GM20431 (cell line): ENCODE results near the gene ALPK1.
"Not testable (repeated sequence)": the region's sequence is repeated elsewhere in the genome, so short reads cannot be mapped to it uniquely, and the experiment has no call there.

ENCODE experiments used
- in situ Hi-C: fragments of 300-500 bp; cut with MseI, MboI; formaldehyde crosslinking; loops from one replicate; pipeline ENCODE4 v1.15.0; 2020; ENCODE audit warnings: low sequenced_read_pairs; ENCODE audit not compliant: unreplicated experiment

Gene ALPK1

DNA sequence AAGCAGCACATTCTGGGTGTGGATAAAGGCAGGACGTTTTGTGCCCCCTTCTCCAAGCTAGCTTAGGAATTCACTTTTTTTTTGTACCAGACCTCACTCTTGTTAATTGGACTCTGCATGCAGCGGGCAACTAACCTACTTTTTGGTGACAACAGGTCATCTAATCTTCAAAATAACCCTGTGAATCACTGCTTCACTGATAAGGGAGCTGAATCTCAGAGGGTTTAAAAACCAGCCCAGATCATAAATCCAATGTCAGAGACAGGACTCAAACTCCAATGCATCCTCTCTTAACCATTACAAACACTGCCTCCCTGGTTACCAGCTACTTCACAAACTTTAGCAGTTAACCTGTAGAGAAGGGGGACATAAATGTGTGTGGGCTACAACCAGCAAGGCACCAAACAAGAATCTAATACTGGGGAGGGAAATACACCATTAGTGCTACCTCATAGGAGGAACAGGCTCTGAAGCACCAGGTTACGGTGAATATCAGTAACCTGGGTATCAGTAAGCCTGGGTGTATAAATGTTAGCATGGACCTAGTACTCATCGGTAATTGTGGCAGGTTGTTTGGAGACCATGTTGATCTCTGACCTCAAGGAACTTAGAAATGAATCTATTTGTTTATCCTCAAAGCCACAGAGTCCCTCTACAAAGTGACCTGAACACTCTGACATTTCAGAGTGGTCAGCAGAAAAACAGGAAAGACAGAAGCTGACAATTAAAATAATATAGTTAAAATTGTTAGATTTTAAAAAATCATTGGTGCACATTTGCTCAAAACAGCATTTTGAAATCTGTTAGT lies 14.1 kb upstream of the ALPK1 start:
- in situ Hi-C loops, result no loop called here

DNA sequence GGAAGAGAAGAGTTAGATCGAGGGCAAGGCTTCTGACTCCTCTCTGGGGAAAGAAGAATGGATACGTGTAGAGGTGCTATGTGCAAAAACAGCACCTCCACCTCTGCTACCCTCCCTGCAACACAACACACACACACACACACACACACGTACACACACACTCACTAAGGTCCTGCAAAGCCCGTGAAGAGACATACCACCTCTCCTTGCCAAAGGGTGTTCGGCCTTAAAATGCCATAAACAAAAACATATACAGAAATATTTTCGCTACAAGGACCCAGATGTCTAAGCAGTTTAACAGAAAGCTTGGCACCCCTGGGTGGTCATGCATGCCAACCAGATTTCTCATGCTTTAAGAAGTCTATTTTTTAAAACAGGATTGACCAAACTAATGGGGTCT lies 13.0 kb upstream of the ALPK1 start:
- in situ Hi-C loops, result no loop called here

DNA sequence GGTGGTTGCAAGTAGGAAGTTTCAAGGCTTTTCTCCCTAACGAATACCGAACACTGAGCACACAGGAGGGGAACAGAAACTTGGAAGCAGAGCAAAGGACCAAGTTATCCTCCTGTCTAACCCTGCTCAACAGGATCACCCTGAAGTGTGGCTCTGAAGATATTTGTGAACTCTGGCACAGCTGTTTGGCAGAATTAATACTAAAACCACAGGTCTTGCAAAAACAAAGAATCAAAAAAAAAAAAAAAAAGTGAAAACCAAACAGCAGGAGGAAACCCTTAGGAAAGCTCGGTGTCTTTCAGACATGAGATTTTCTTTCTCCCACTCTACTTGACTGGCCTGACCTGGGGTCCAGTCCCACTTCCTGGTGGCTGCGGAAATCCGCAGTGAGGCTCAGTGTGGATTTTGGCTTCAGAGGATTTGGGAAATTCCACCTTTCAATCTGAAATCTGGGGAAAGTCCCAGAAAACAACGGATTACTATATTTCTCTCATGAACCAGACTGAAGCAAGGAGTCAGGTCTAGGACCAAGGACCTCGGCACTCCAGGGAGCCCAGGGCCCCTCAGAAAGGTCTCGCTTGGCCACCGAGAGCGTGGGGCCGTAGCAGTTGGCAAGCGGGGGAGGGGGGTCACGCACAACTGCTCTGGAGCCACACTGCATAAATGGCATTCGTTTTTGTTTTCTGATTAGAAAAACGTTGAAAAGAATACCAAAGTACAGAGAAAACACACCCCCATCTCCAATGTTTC lies 12.3 kb upstream of the ALPK1 start:
- in situ Hi-C loops, result no loop called here

DNA sequence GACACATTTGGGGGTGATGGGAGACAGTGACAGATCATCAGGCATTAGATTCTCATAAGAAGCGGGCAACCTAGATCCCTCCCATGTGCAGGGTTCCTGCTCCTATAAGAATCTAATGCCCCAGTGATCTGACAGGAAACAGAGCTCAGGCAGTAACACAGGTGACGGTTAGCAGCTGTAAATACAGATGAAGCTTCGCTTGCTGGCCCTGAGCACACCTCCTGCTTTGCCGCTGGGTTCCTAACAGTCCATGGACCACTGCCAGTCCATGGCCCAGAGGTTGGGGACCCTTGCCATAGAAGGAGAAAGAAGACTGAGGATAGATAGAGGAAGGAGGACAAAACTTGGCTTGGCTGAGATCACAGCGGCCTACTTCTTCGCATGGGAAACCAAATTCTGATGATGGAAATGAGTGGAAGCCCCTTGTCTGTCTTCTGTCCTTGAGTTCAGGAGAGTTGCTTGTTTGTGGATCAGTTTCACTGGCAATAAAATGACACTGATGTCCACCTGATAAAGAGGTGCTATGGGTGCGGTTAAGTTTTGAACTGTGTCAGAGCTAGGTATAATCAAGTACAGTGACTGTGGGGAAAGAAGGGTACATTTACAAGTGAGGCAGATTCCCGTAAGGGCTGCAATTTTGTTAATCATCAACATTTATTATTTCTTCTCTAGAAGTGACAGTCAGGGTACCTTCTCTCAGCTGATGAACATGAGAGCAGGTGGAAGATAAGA lies 9.7 kb upstream of the ALPK1 start:
- in situ Hi-C loops, result no loop called here

DNA sequence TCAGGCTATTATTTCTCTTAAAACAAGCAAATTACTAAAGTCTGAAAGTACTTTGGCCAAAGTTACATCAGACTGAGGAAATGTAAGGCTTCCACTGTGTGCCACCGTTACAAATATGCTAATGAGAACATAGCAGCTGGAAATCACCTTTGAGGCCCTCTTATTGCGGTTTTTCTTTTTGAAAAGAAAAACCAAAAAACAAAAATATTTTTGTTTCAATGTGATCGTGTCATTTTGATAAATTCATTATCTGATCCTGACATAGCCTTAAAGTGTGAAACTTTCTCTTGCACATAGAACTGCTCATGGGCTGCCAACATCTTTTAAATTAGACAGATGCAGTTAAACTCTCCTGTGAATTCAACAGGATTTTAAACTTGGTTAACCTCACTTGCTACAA lies 8.7 kb upstream of the ALPK1 start:
- in situ Hi-C loops, result no loop called here

DNA sequence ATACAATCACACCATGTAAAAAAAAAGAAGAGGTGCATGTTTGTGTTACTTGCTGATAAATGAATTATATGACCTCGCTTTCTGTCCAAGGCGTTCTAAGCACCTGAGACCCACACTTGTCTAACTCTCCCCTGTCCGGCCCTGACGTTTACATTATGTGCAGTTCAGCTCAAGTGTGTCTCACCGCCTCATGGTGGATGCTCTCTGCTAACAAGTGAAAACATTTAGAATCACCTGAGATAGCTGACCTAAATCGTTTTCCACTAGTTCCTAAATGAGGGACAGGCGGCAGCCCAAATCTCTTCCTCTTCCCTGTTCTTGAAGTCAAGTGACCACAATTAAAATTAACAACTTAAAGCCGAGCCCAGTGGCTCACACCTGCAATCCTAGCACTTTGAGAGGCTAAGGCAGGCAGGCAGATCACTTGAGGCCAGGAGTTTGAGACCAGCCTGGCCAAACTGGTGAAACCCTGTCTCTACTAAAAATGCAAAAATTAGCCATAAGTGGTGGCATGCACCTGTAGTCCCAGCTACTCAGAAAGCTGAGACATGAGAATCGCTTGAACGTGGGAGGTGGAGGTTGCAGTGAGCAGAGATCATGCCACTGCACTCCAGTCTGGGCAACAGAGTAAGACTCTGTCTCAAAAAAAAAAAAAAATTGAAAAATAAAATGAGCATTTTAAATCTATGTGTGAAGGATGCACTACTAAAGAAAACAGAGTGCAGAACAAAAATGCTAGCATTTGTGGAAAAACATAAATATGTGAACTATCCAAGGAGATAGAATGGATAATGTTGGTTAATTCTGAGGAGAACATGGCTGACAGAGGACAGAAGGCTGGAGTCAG lies 7.5 kb upstream of the ALPK1 start:
- in situ Hi-C loops, result no loop called here

DNA sequence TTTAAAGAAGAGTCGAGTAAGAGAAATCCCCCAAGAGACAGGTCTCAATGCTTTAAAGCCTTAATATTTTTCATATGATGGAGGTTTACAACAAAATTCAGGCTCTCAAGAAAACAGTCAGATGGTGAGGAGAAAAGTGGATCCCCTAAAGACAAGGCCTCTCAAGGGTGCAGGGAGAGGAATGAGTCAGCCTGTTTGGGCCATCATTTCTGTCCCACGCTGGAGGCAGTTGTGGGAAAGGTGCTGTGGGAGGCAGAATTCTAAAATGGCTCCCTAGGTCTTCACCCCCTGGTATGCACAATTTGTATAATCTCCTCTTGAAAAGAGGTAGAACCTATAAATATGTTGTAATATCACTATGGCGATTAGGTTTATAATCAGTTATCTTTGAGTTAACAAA lies 6.8 kb upstream of the ALPK1 start:
- in situ Hi-C loops, result no loop called here

DNA sequence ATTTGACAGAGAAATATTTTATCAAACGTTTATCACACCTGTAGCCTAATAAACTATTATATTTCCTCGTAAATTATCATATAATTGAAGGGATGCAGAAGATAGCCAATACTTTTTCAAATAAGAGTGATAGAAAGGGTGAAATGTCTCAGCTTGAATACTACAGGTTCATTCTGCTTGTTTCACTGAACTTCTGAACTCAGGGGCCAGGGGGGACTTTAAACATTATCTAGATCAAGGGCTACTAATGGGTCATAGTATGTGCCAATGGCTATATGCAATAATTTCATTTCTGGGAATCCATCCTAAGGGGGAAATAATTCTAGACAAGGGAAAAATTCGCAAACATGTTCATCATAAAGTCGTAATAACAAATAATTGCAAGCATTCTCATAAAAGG lies 2.6 kb downstream of the ALPK1 start:
- in situ Hi-C loops, result no loop called here

DNA sequence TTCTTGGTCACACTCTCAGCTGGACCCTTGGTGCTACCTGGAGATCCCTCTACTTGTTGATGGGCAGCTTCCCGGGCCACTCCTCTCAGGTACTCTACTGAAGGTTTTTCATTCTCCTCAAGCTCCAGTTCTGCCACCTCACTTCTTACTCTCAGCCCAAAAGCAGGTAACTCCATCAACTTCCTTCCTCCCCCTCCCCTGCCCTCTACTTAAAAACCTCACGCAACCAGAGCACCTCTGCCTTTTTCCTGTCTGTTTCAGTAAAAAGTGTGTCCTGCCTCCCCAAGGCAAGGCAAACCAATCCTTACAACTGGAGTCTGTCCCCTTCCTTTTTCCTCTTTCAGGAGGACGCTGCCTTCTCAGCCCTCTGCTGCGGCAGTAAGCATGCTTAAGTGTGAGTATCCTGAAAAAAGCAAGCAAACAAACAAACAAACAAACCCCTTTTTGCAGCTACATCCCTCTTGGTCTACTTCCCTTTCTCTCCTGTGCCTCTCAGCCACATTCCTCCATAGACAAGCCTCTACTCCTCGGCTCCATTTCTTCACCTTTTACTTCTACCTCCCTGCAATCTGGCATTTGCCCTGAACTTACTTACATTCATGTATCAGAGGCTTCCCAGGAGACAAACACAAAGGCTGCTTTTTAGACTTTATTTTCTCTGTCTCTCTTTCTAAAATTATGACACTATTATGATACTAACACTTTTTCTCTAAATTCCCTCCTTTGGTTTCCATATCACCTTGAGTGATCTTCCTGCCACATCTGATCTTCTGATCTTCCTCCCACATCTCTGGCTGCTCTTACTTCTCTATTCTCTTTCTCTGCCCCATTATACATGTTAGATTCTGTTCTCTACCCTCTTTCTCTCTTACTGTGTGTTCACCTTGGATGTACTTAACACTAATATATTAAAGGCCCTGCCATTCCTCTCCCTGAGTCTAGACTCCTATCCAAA lies 5.4 kb downstream of the ALPK1 start:
- in situ Hi-C loops, result no loop called here

DNA sequence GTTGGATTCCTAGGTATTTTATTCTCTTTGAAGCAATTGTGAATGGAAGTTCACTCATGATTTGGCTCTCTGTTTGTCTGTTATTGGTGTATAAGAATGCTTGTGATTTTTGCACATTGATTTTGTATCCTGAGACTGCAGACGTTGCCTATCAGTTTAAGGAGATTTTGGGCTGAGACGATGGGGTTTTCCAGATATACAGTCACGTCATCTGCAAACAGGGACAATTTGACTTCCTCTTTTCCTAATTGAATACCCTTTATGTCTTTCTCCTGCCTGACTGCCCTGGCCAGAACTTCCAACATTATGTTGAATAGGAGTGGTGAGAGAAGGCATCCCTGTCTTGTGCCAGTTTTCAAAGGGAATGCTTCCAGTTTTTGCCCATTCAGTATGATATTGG lies 8.3 kb downstream of the ALPK1 start:
- in situ Hi-C loops, result not testable (repeated sequence)

DNA sequence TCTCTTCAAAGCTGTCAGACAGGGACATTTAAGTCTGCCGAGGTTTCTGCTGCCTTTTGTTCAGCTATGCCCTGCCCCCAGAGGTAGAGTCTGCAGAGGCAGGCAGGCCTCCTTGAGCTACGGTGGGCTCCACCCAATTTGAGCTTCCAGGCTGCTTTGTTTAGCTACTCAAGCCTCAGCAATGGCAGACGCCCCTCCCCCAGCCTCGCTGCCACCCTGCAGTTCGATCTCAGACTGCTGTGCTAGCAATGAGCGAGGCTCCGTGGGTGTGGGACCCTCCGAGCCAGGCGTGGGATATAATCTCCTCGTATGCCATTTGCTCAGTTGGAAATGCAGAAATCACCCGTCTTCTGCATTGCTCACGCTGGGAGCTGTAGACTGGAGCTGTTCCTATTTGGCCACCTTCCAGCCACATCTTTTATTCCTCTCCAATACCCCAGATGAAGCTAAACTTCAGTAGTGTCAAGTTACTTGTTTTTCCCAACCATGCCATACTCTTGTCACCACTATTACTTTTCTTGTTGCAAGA lies 12.2 kb downstream of the ALPK1 start:
- in situ Hi-C loops, result not testable (repeated sequence)

DNA sequence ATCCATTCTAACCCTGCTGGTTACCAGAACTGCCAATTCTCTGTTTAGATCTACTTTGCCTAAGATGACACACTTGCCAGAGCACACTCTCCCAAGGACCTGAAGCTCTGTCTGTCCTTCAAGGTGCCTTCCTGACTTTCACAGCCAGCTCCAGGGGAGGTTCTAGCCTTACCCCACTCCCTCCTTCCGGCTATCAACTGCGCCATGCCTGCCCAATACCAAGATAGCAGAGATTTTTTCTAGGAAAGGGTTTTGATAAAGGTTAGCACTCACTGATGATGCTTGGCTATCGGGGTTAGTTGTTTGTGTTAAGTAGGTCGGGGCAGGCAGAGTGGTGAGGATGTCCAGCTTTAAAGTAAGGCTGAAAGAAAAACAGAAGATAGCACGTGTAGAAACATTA lies 14.3 kb downstream of the ALPK1 start:
- in situ Hi-C loops, result no loop called here

DNA sequence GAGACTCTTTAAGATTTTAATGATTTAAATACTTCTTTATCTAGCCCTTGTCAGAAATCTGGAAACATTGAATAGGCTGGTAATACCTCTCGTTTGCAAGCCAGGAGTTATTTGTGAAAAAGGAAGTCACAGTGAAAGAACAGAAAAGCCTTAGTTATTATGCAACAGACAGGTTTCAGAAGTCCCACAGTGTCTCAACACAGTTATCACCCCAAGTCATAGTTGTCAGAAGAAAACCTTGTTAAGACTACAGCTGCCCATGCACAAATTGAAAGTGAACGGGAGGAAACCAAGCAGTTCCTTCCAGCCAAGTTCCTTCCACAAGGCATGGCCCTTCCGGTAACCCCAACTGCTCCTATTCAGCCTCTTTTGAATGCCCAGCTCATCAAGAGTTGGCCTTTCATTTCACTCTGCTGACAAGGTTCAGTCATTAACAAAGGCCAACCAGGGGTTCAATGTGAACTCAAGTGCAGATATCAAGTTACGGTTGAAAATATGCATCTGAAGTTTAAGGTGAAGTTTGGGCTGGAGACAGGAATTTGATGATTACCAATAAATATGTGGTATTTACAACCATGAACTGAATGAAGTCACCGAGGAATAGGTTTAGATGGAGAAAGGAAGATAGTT lies 15.6 kb downstream of the ALPK1 start:
- in situ Hi-C loops, result no loop called here

DNA sequence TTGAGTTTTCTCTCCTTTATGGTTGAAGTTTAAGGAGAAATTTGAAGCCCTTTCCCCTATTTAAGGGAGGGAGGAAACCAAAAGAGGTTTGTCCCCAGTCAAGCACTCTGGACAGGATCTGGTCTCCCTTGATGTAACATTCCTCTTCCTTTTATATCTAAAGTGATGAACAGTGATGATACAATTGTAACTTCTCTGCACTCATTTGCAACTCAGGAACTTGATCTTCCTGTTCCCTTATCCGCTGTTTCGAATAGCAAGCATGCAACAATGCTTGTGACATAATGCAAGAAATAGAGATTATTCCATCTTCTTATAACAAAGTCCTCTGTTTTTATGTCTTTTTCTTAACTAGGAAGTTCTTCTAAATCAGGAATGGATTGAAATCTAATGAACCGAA lies 18.3 kb downstream of the ALPK1 start:
- in situ Hi-C loops, result no loop called here

DNA sequence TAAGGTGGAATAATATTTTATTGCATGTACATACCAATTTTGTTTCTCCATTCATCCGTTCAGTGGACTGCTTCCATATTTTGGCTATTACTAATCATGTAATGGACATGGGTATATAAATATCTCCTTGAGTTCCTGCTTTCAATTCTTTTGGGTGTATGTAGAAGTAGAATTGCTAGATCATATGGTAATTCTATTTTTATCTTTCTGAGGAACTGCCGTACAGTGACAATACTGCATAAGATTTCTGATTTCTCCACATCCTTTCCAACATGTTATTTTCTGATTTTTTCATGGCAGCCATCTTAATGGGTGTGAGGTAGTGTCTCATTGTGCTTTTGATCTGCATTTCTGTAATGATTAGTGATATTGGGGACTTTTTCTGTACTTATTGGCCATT lies 19.2 kb downstream of the ALPK1 start:
- in situ Hi-C loops, result no loop called here

DNA sequence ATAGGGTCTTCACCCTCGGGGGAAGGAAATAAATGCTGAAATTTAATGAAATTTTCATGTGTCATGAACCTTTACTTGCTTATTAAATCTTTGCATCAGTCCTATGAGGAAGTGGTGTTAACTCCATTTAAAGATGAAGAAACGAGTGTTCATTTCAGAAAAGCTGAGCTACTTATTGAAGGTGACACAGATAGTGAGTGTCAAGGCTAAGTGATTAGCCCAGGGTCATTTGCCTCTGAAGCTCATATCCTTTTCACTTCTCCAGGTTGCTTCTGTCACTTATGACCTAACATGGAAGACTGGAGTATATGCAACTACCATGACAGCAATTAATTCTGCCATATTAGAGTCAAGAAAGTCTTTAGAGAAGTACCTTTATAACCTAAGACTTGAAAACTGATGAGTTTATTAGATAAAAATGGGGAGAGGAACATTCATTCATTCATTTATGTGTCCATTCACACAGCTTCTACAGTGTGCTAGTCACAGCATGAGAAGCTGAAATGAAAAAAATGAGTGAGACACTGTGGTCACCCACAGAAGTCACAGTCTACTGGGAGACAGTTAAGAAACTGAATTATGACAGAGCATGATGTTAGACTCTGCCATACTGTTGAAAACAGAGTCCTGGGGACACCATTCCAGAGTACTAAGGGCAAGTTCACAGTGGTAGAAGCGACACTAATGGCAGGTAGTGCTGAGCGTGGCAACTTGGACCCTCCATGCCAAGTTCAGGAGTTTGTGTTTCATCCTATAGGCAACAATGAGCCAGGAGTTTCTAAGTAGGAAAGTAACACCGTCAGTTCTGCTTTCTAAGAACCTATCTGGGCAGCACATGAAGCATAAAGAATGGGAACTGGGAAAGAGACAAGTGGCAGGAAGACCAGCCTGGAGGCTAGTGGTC lies 21.3 kb downstream of the ALPK1 start:
- in situ Hi-C loops, result no loop called here
